ENCODE measurements around the gene AP2A1.

AP2A1 gene

GRCh38 chr19:49848938-49849337 lies 82.1 kb downstream of the AP2A1 start:
- no peak for TF ChIP-seq CTCF (IDR thresholded peaks at IDR 0.05; ENCODE audit: low read depth, low read length, missing control alignments)
- no peak overlapping the region for H3K4me3 ChIP-seq (replicated peaks; ENCODE audit: low read depth, low read length)
- DNase-seq (ENCODE audit: extremely low read depth, low read depth) = no peak

GRCh38 chr19:49849433-49850220 lies 82.8 kb downstream of the AP2A1 start:
- H3K4me3 ChIP-seq (replicated peaks; ENCODE audit: low read depth, low read length) = peak overlapping the region; percentile 70
- DNase-seq (ENCODE audit: extremely low read depth, low read depth) = no peak
- TF ChIP-seq CTCF (IDR thresholded peaks at IDR 0.05; ENCODE audit: low read depth, low read length, missing control alignments) = no peak

- TF ChIP-seq CTCF (IDR thresholded peaks at IDR 0.05; ENCODE audit: low read depth, low read length, missing control alignments) = no peak
- peak overlapping the region; percentile 70 for H3K4me3 ChIP-seq (replicated peaks; ENCODE audit: low read depth, low read length)
- DNase-seq (ENCODE audit: extremely low read depth, low read depth) = no peak
Observed at GRCh38 chr19:49850221-49850486, 83.4 kb downstream of the AP2A1 start.

GRCh38 chr19:49850487-49851342 lies 83.9 kb downstream of the AP2A1 start, which contains the start of gene PTOV1:
TSS of gene PTOV1 (plus strand) at chr19:49851159.
- DNase-seq (ENCODE audit: extremely low read depth, low read depth) = peak; percentile 67
- TF ChIP-seq CTCF (IDR thresholded peaks at IDR 0.05; ENCODE audit: low read depth, low read length, missing control alignments) = no peak
- H3K4me3 ChIP-seq (replicated peaks; ENCODE audit: low read depth, low read length) = peak within 1 kb of the TSS; percentile 70

GRCh38 chr19:49851456-49852259 lies 84.9 kb downstream of the AP2A1 start:
- no peak for DNase-seq (ENCODE audit: extremely low read depth, low read depth)
- TF ChIP-seq CTCF (IDR thresholded peaks at IDR 0.05; ENCODE audit: low read depth, low read length, missing control alignments) = no peak
- H3K4me3 ChIP-seq (replicated peaks; ENCODE audit: low read depth, low read length) = peak overlapping the region; percentile 70

- TF ChIP-seq CTCF (IDR thresholded peaks at IDR 0.05; ENCODE audit: low read depth, low read length, missing control alignments) = no peak
- DNase-seq (ENCODE audit: extremely low read depth, low read depth) = no peak
- H3K4me3 ChIP-seq (replicated peaks; ENCODE audit: low read depth, low read length) = peak overlapping the region; percentile 70
Observed at GRCh38 chr19:49852631-49853126, 85.9 kb downstream of the AP2A1 start.

Data from HFF-Myc (cell line).